Omental fat pad (tissue), 4 donors: ENCODE results near the gene CETP. TPM values are rescaled to one million over a fixed set of nuclear protein-coding genes. Genes with fewer than 3 reads are reported as not detected.

Experiments
- ATAC-seq: fragments of 150-250 bp; one replicate; pipeline ENCODE4 v1.9.1; 2016; ENCODE audit warnings: mild to moderate bottlenecking, moderate library complexity; ENCODE audit not compliant: low FRiP score
- DNase-seq: peaks from one replicate; pipeline ENCODE4 v3.0.0-alpha.2; 2019; ENCODE audit warnings: low spot score
- CTCF ChIP-seq, 3 donors: fragments of 450-650 bp; IDR thresholded peaks; one replicate each; pipeline ENCODE4 v1.5.1; 2016 to 2017; ENCODE audit warnings: antibody characterized with exemption in 3 of 3, mild to moderate bottlenecking in 3 of 3, moderate library complexity in 2 of 3
- total RNA-seq, 4 donors: library from RNA; depleted of rRNA; stranded (reverse); fragments of >200 nt; gene quantifications; one replicate each; pipeline ENCODE4 v1.1.0, GENCODE V29; 2016

CETP gene
- total RNA-seq, 4 donors from 2014 or later: 0.84 to 61.5 (median 5.9) TPM

GRCh38 chr16:56977216-56977615 lies 15.5 kb downstream of the CETP start:
- no peak for TF ChIP-seq CTCF (IDR thresholded peaks at IDR 0.05)
- ATAC-seq: no peak
- no peak for DNase-seq

- ATAC-seq (no peak), DNase-seq (no peak)
- no peak for TF ChIP-seq CTCF (IDR thresholded peaks at IDR 0.05)
Measured at GRCh38 chr16:56977823-56978430, 16.2 kb downstream of the CETP start.

- ATAC-seq (no peak), DNase-seq (no peak)
- no peak for TF ChIP-seq CTCF (IDR thresholded peaks at IDR 0.05)
Measured at GRCh38 chr16:56980201-56980535, 18.4 kb downstream of the CETP start.

- ATAC-seq (no peak), DNase-seq (no peak)
- no peak for TF ChIP-seq CTCF (IDR thresholded peaks at IDR 0.05)
Measured at GRCh38 chr16:56980792-56981724, 19.3 kb downstream of the CETP start.

GRCh38 chr16:56981729-56982271 lies 20.1 kb downstream of the CETP start:
- no peak for TF ChIP-seq CTCF (IDR thresholded peaks at IDR 0.05)
- no peak for ATAC-seq
- no peak for DNase-seq

- ATAC-seq: no peak
- no peak for TF ChIP-seq CTCF (IDR thresholded peaks at IDR 0.05)
- no peak for DNase-seq
Measured at GRCh38 chr16:56982695-56983094, 20.9 kb downstream of the CETP start.
